ENCODE measurements around the gene SSBP4.

Gene SSBP4

GRCh38 chr19:18421371-18421959 lies 2.3 kb downstream of the SSBP4 start:
- H3K9me3 ChIP-seq (ENCODE audit: insufficient read depth, low read depth, low read length): peaks cover 2% of the 10 kb centered on the region
- no peak overlapping the region for H3K4me3 ChIP-seq (ENCODE audit: low read depth, low read length)
- peaks cover 17% of the 10 kb centered on the region for H3K79me2 ChIP-seq (ENCODE audit: control insufficient read depth, insufficient read depth, low read length, poor library complexity)

DNA sequence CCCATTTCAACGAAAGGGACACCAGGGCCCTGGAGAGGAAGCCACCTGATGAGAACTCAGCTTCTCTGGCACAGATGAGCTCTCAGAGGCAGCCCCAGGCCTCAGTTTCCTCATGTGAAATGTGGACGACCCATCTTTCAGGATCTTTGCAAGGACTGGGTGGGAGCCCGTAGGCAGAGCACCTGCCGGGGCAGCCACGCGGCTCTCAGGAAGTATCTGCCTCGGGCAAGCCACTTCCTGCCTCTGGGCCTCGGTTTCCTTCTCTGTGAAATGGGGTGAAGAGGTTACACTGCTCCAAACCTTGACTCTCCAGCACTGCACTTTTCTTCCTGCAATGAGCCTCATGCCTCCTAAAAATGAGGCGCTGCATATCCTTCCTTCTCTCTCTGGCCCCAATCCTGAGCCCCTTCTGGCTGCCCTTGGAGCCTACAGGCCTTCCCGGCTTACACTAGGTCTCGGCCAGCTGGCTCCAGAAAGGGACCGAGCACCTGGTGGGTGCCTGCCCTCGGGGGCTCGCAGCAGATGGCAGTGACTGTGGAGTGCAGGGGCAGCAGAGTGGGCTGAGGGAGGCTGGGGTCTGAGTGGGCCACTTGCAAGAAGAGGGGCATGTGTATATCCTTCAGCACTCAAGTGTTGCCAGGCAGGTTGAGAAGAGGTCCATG lies 3.5 kb downstream of the SSBP4 start:
- WGBS (ENCODE audit: extremely low coverage, insufficient coverage, insufficient read length): no CpG with 5 or more reads among the region's 14 CpGs
- H2AK5ac ChIP-seq (ENCODE audit: low read length): no peak overlapping the region

More at GRCh38 chr19:18421371-18421959, 2.3 kb downstream of the SSBP4 start:
- H4K8ac ChIP-seq (ENCODE audit: low read depth, low read length): no peak overlapping the region
- H3K23ac ChIP-seq (ENCODE audit: low read length): no peak overlapping the region
- H3K36me3 ChIP-seq (ENCODE audit: control insufficient read depth in 1 of 2, insufficient read depth in 2 of 2, low read length in 2 of 2): no peaks in the 10 kb centered on the region
- H3K4me1 ChIP-seq (ENCODE audit: control insufficient read depth in 1 of 2, insufficient read depth in 2 of 2, low read length in 2 of 2): peaks cover 25 to 30% of the 10 kb centered on the region in 2 experiments
- H3K79me1 ChIP-seq (ENCODE audit: low read length): peaks cover 29% of the 10 kb centered on the region
- H2BK120ac ChIP-seq (ENCODE audit: insufficient read depth, low read length, poor library complexity): no peak overlapping the region
- H3K4ac ChIP-seq (ENCODE audit: low read depth, low read length): peak overlapping the region; percentile 31
- H3K27ac ChIP-seq (ENCODE audit: low read depth, low read length): no peak overlapping the region
- no peak overlapping the region for H4K12ac ChIP-seq (ENCODE audit: low read depth, low read length)
- no peak overlapping the region for H2BK12ac ChIP-seq (ENCODE audit: low read length)
- DNase-seq: no peak
- no peak overlapping the region for H2AFZ ChIP-seq (ENCODE audit: insufficient read depth, low read length, poor library complexity)
- no peak overlapping the region for H2BK5ac ChIP-seq (ENCODE audit: low read depth, low read length, poor library complexity)
- no peak overlapping the region for H2AK5ac ChIP-seq (ENCODE audit: low read length)
- H3K18ac ChIP-seq (ENCODE audit: low read length): peak overlapping the region; percentile 7
- H3K27me3 ChIP-seq (ENCODE audit: insufficient read depth, low read length): no peaks in the 10 kb centered on the region
- H4K91ac ChIP-seq (ENCODE audit: low read depth, low read length): no peak overlapping the region
- no peak overlapping the region for H3K9ac ChIP-seq (ENCODE audit: low read length)
- no peak overlapping the region for H3K14ac ChIP-seq (ENCODE audit: low read length)
- no peak overlapping the region for H3K4me2 ChIP-seq (ENCODE audit: low read length)
- WGBS (ENCODE audit: extremely low coverage, insufficient coverage, insufficient read length): no CpG with 5 or more reads among the region's 12 CpGs

GRCh38 chr19:18423258-18424020 lies 4.2 kb downstream of the SSBP4 start:
- H3K79me2 ChIP-seq (ENCODE audit: control insufficient read depth, insufficient read depth, low read length, poor library complexity): peaks cover 10% of the 10 kb centered on the region
- H3K4me1 ChIP-seq (ENCODE audit: control insufficient read depth in 1 of 2, insufficient read depth in 2 of 2, low read length in 2 of 2): peaks cover 11 to 16% of the 10 kb centered on the region in 2 experiments
- H3K4me2 ChIP-seq (ENCODE audit: low read length): no peak overlapping the region
- H3K79me1 ChIP-seq (ENCODE audit: low read length): peaks cover 13% of the 10 kb centered on the region
- no peak overlapping the region for H3K4ac ChIP-seq (ENCODE audit: low read depth, low read length)
- H3K23ac ChIP-seq (ENCODE audit: low read length): no peak overlapping the region
- no peak overlapping the region for H3K4me3 ChIP-seq (ENCODE audit: low read depth, low read length)
- H4K12ac ChIP-seq (ENCODE audit: low read depth, low read length): no peak overlapping the region
- no peak overlapping the region for H2BK120ac ChIP-seq (ENCODE audit: insufficient read depth, low read length, poor library complexity)
- H3K14ac ChIP-seq (ENCODE audit: low read length): no peak overlapping the region
- no peak overlapping the region for H3K18ac ChIP-seq (ENCODE audit: low read length)
- H4K91ac ChIP-seq (ENCODE audit: low read depth, low read length): no peak overlapping the region
- no peak overlapping the region for H2BK5ac ChIP-seq (ENCODE audit: low read depth, low read length, poor library complexity)
- H2AFZ ChIP-seq (ENCODE audit: insufficient read depth, low read length, poor library complexity): no peak overlapping the region
- no peak overlapping the region for H4K8ac ChIP-seq (ENCODE audit: low read depth, low read length)
- no peak overlapping the region for H2AK5ac ChIP-seq (ENCODE audit: low read length)
- WGBS (ENCODE audit: extremely low coverage, insufficient coverage, insufficient read length): no CpG with 5 or more reads among the region's 21 CpGs
- peaks cover 2% of the 10 kb centered on the region for H3K9me3 ChIP-seq (ENCODE audit: insufficient read depth, low read depth, low read length)
- no peak overlapping the region for H3K27ac ChIP-seq (ENCODE audit: low read depth, low read length)
- DNase-seq: no peak
- H3K9ac ChIP-seq (ENCODE audit: low read length): no peak overlapping the region
- no peaks in the 10 kb centered on the region for H3K27me3 ChIP-seq (ENCODE audit: insufficient read depth, low read length)
- H2BK12ac ChIP-seq (ENCODE audit: low read length): no peak overlapping the region
- H3K36me3 ChIP-seq (ENCODE audit: control insufficient read depth in 1 of 2, insufficient read depth in 2 of 2, low read length in 2 of 2): no peaks in the 10 kb centered on the region

More for the DNA sequence above, 3.5 kb downstream of the SSBP4 start:
- Histone ChIP-seq H3K4me1 (ENCODE audit: control insufficient read depth in 1 of 2, insufficient read depth in 2 of 2, low read length in 2 of 2) (peaks cover 18 to 22% of the 10 kb centered on the region in 2 experiments), H2BK120ac (ENCODE audit: insufficient read depth, low read length, poor library complexity) (no peak overlapping the region), H3K79me1 (ENCODE audit: low read length) (peaks cover 20% of the 10 kb centered on the region), H3K9ac (ENCODE audit: low read length) (no peak overlapping the region), H3K18ac (ENCODE audit: low read length) (no peak overlapping the region), H2AFZ (ENCODE audit: insufficient read depth, low read length, poor library complexity) (no peak overlapping the region), H3K23ac (ENCODE audit: low read length) (no peak overlapping the region), H3K14ac (ENCODE audit: low read length) (no peak overlapping the region), H3K4me3 (ENCODE audit: low read depth, low read length) (no peak overlapping the region), H2BK12ac (ENCODE audit: low read length) (no peak overlapping the region), H3K4ac (ENCODE audit: low read depth, low read length) (no peak overlapping the region), H3K36me3 (ENCODE audit: control insufficient read depth in 1 of 2, insufficient read depth in 2 of 2, low read length in 2 of 2) (no peaks in the 10 kb centered on the region), H3K27me3 (ENCODE audit: insufficient read depth, low read length) (no peaks in the 10 kb centered on the region), H2BK5ac (ENCODE audit: low read depth, low read length, poor library complexity) (no peak overlapping the region), H4K12ac (ENCODE audit: low read depth, low read length) (peak overlapping the region; percentile 12), H3K4me2 (ENCODE audit: low read length) (no peak overlapping the region), H3K27ac (ENCODE audit: low read depth, low read length) (no peak overlapping the region), H4K8ac (ENCODE audit: low read depth, low read length) (no peak overlapping the region), H4K91ac (ENCODE audit: low read depth, low read length) (no peak overlapping the region), H3K9me3 (ENCODE audit: insufficient read depth, low read depth, low read length) (peaks cover 2% of the 10 kb centered on the region), H3K79me2 (ENCODE audit: control insufficient read depth, insufficient read depth, low read length, poor library complexity) (peaks cover 13% of the 10 kb centered on the region)
- DNase-seq: no peak

DNA sequence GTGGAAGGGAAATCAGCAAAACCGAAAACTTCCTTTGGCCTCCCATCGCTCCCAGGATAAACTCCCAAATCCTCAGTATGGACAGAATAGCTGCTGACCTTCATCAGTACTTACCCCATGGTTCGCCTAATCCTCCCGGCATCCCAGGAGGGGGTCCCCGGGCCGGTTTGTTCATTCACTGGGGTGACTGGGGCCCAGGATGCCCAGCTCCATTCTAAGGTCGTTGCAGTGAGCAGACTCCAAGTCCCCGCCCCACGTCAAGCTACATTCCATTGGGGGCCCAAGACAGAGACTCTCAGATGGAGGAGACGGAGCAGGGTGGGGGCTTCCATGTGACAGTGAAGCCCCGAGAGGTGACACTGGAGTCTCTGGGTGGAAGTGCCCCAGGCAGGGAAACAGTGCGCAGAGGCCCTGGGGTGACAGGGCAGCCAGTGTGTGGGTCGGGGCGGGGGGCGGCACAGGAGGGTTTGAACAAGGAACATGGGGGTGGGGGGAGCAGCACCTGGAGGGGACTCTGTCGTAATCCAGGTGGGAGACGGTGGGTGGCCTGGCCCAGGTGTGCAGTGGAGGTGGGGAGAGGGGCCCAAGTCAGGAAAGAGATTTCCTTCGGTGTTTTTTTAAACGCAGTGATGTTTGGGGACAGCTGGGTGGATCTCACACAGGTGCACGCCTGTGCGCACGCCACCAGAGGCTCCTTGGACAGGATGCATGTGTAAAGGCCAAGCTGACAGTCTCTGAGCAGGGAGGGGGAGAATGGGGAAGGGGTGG lies 5.1 kb downstream of the SSBP4 start:
- no CpG with 5 or more reads among the region's 22 CpGs for WGBS (ENCODE audit: extremely low coverage, insufficient coverage, insufficient read length)
- Histone ChIP-seq H3K9me3 (ENCODE audit: insufficient read depth, low read depth, low read length) (no peaks in the 10 kb centered on the region), H3K79me2 (ENCODE audit: control insufficient read depth, insufficient read depth, low read length, poor library complexity) (peaks cover 10% of the 10 kb centered on the region), H3K23ac (ENCODE audit: low read length) (no peak overlapping the region), H3K18ac (ENCODE audit: low read length) (no peak overlapping the region), H4K91ac (ENCODE audit: low read depth, low read length) (no peak overlapping the region), H3K4ac (ENCODE audit: low read depth, low read length) (no peak overlapping the region), H3K27me3 (ENCODE audit: insufficient read depth, low read length) (no peaks in the 10 kb centered on the region), H3K27ac (ENCODE audit: low read depth, low read length) (no peak overlapping the region), H4K12ac (ENCODE audit: low read depth, low read length) (no peak overlapping the region), H3K79me1 (ENCODE audit: low read length) (peaks cover 8% of the 10 kb centered on the region), H2AFZ (ENCODE audit: insufficient read depth, low read length, poor library complexity) (no peak overlapping the region), H3K4me2 (ENCODE audit: low read length) (no peak overlapping the region), H4K8ac (ENCODE audit: low read depth, low read length) (no peak overlapping the region), H3K36me3 (ENCODE audit: control insufficient read depth in 1 of 2, insufficient read depth in 2 of 2, low read length in 2 of 2) (no peaks in the 10 kb centered on the region), H3K9ac (ENCODE audit: low read length) (no peak overlapping the region), H3K4me1 (ENCODE audit: control insufficient read depth in 1 of 2, insufficient read depth in 2 of 2, low read length in 2 of 2) (peaks cover 8 to 15% of the 10 kb centered on the region in 2 experiments), H2BK120ac (ENCODE audit: insufficient read depth, low read length, poor library complexity) (no peak overlapping the region), H2AK5ac (ENCODE audit: low read length) (no peak overlapping the region), H3K14ac (ENCODE audit: low read length) (no peak overlapping the region), H3K4me3 (ENCODE audit: low read depth, low read length) (no peak overlapping the region), H2BK5ac (ENCODE audit: low read depth, low read length, poor library complexity) (no peak overlapping the region), H2BK12ac (ENCODE audit: low read length) (no peak overlapping the region)
- peak in 1 of 2 donors; percentile 6 for DNase-seq

Measured in trophoblast cell (in vitro differentiated cells and primary cell).